RCC 7860 (cell line): ENCODE results near the gene DNAJC16.

Experiments used
- DNase-seq: peaks from one replicate; pipeline ENCODE4 v3.0.0-alpha.2; 2015; ENCODE audit warnings: low spot score
- FAIRE-seq: peaks from 2 replicates; lab custom pipeline; 2012; peaks lifted over from hg19 to GRCh38; lab: Jason Lieb, UNC

The DNAJC16 gene

DNA sequence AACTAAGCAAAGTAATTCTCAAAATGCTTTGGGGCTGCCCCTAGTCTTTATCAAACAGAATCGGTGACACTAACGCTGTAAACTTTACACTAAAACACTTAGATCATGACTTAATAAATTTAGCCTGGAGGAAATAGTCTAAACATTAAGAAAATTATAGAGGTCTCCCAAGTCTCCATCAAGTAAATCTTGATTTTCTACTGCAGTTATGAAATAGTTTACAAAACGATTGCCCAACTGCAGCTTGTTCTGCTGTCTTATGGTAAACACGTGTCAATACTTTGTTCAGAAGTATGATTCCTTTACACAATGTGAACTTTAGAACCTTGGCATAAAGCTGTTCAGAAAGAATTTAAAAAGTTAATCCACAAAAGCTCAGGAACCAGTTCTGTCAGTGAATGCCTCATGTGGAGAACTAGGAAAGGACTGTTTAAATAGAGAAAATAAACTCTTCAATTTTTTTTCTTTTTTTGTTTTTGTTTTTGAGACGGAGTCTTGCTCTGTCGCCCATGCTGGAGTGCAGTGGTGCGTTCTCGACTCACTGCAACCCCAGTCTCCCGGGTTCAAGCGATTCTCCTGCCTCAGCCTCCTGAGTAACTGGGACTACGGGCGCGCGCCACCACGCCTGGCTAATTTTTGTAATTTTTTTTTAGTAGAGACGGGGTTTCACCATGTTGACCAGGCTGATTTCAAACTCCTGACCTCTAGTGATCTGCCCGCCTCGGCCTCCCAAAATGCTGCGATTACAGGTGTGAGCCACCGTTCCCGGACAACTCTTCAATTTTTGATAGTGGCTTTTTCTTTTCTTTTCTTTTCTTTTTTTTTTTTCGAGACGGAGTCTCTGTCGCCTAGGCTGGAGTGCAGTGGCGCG lies 92.2 kb downstream of the DNAJC16 start:
- DNase-seq, result no peak
- FAIRE-seq, result no peak

DNA sequence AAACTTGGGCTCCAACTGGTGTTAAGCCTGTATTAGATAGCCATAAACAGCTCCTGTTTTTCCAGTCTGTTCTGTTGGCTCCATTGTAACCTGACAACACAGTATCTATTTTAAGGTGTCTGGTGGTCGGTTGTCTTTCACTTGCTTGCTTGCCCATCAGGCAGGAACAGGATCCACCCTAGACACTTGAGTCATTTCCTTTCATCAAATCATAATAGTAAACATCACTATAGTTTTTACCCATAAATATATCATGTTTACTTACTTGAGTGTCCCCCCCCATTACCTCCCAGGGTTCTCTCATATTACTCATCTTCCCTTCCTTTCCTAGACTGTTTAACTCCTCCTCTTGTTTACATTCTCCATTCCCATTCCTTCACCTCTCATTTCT lies 93.5 kb downstream of the DNAJC16 start:
- DNase-seq, result peak; percentile 39

DNA sequence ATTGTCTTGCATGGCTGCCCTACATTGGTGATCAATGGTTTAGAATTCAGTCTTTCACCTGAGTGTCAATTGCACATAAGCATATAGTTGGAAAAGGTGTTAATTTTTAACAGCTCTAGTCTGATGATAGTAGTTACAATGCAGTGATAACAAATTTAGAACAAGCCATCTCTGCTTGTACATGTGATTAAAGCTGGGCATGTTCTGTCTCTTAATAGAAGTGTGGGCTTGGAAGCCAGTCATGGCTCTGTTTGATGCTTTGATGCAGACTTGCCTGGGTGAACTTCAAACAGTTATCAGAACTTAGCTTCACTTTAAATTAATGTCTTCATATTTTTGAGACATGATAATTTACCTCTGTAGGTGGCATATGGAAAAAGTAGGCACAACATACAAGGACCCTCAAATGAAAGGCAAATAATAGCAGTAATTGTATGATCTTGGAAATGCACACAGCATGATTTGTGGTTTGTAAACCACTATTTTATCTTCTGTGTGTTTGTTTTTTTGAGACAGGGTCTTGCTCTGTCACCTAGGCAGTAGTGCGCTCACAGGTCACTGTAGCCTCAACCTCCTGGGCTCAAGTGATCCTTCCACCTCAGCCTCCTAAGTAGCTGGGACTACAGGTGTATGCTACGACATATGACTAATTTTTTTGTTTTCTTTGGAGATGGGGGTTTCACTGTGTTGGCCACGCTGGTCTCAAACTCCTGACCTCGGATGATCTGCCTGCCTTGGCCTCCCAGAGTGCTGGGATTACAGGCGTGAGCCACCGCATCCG lies 94.4 kb downstream of the DNAJC16 start:
- no peak for FAIRE-seq
- no peak for DNase-seq

More for the DNA sequence above, 93.5 kb downstream of the DNAJC16 start:
- no peak for FAIRE-seq

GRCh38 chr1:15621975-15622374 lies 95.3 kb downstream of the DNAJC16 start:
- no peak for DNase-seq

DNA sequence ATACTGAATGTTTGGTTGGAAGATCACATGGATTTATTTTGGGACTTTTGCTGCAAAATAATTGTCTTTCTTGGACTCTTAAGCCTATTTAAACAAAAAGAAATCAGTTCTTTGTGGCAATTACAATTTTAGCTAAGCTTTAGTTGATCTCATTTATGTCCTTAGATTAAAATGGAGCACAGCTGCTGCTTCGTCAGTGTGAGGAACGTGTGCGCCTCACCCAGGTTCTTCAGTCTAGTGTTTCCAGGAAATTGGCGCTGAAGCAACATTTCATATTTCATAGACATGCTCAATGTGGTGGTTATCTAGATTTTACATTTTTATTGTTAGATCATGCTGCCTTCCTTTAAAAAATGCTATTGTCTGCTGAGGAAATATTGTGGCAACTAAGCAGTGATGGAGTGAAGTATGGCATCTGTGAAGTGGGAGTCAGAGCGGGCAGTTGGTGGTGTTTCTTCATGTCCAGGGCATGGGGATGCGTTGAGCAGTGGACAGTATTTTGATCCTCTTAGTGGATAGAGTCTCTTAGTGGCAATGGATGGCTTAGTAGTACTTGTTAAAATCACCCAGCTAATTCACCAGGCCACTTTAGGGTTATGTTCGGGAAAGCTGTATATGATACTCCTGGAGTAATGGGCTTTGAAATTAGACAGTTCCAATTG lies 96.2 kb downstream of the DNAJC16 start:
- FAIRE-seq, result no peak
- no peak for DNase-seq

More at GRCh38 chr1:15621975-15622374, 95.3 kb downstream of the DNAJC16 start:
- FAIRE-seq, result no peak

- no peak for DNase-seq
- FAIRE-seq, result no peak
These were observed 96.8 kb downstream of the DNAJC16 start for GRCh38 chr1:15623435-15623834.

DNA sequence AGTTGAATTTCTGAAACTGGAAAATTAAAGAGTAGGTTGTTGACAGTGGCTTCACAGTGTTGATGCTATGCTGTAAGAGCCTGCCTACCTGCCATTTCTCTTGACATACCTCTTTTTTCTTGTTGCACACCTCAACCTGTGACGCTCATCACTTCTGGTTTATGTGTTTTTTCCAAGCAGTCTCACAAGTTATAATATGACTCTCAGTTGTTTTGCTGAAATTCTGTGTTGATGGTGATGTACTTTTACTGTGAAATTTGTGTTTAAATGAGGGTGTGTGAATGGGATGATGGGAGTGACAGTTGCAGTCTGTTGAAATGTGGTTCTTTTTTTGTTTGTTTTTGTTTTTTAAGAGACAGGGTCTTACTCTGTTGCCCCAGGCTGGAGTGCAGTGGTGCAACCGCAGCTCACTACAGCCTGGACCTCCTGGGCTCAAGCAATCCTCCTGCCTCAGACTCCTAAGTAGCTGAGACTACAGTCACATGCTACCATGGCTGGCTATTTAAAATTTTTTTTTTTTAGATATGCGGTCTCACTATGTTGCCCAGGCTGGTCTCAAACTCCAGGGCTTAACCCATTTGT lies 97.6 kb downstream of the DNAJC16 start:
- no peak for FAIRE-seq
- DNase-seq, result no peak

DNA sequence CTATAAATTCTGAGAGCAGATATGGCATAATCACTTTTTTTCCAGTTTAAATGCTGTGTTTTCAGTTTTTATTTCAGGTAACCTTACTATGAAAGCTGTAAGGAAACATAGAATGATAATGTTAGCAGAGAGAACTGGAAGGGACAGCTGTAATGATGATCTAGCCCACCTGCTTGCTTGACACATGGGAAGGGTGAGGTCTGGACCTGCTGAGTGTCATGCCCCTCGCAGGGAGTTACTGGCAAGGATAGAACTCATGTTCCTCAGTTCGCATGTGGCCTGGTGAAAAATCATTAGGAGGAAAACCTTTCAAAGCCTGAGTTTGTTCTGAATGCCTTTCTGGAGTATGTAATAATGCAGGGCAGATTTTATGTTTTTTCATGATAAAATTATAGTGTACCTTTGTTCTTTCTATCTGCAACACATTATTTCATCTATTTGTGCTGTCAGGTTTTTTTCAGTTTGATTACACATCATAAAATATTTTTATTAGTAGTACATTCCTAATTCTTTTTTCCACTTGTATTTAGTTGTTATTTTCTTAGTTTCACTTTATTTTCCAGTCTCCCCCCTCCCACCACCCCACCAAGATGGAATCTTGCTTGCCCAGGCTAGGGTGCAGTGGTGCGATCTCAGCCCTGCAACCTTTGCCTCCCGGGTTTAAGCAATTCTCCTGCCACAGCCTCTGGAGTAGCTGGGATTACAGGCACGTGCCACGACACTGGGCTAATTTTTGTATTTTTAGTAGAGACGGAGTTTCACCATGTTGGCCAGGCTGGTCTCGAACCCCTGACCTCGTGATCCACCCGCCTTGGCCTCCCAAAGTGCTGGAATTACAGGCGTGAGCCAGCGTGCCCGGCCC lies 98.6 kb downstream of the DNAJC16 start:
- no peak for DNase-seq

More for the DNA sequence above, 98.6 kb downstream of the DNAJC16 start:
- no peak for FAIRE-seq
